GM21390 (cell line): ENCODE results near the gene CLASP2.
"Not testable (repeated sequence)": the region's sequence is repeated elsewhere in the genome, so short reads cannot be mapped to it uniquely, and the experiment has no call there.

Experiments used
- ATAC-seq: cut with Tn5 transposase; IDR thresholded peaks from one replicate; pipeline ENCODE4 v1.9.1; 2021; ENCODE audit not compliant: unreplicated experiment

CLASP2 gene

DNA sequence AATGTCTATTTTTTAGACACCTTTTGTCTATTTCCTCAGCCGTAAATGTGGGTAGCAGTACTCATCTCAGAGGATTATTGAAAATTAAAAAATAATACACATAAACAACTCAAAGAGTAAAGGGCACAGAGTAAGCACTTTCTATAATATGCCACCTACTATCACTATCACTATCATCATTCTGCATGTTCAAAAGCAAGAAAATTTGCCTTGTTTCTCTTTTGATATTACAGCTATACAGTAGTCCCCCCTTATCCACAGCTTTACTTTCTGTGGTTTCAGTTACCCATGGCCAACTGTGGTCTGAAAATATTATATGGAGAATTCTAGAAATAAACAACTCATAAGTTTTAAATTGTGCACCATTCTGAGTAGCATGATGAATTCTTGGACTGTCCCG, 27.7 kb downstream of the CLASP2 start:
- ATAC-seq: no peak

- no peak for ATAC-seq
Measured at GRCh38 chr3:33687406-33688010, 30.5 kb downstream of the CLASP2 start.

DNA sequence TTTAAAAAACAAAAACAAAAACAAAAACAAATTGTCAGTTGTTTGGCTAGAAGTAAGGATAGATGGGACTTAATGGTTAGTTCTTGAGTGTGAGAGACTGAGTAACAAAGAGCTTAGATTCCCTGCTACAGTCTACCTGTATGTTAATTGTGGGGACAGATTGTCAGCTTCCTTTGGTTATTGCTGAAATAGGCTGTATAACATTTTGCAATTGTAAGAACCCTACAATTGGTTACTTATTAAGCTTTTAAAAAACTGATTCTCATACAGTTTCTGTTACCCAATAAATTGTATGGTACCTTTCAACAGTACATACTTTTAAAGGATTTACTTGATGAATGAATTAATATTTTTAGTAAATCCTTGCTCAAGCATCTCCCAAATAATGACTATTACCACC, 35.3 kb downstream of the CLASP2 start:
- ATAC-seq: no peak

DNA sequence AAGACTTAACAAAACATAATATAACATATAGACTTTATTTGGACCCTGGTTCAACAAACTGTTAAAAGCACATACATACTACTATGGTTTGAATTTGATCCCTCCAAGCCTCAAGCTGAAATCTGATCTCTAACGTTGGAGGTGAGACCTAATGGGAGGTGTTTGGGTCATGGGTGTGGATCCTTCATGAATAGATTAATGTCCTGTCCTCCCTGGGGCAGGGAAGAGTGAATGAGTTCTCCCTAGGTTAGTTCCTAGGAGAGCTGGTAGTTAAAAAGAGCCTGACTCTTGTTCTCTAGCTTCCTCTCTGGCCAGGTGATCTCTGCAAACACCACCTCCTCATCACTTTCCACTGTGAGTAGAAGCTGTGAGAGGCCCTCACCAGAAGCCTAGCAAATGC, 36.4 kb downstream of the CLASP2 start:
- ATAC-seq: no peak

DNA sequence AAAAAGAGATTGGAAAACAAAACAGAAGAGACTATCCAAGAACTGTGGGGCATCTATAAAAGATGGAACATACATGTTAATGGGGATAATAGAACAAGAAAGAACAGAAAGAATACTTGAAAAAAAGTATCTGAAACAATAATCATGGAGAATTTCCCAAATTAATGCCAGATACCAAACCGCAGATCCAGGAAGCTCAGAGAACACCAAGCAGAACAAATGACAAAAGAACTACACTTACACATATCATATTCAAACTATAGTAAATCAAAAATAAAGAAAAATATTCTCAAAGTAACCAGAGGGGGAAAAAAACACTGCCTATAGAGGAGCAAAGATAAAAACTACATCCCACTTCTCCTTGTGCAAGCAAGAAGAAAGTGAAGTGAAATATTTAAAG, 40.0 kb downstream of the CLASP2 start:
- ATAC-seq: no peak

GRCh38 chr3:33673436-33673835, 44.6 kb downstream of the CLASP2 start:
- not testable (repeated sequence) for ATAC-seq

DNA sequence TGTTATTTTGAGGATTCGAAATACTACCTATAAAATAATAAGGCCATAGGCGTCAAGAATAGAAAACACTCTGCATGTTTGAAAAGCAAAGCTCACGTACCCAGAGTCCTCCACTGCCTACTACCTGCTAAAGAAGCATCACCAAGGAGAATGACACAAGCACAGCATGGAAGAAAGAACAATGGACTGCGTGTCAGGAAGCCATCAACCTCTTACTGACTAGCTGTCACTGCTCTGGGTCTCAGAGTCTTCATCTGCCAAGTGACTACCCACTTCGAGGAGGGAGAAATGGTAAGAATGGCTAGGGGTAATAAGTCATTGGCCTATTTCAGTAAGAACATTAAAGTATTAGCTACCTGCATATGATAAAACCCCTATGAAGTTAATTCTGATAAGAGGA, 49.4 kb downstream of the CLASP2 start:
- ATAC-seq: no peak

- ATAC-seq: no peak
Measured at GRCh38 chr3:33665294-33665693, 52.8 kb downstream of the CLASP2 start.

DNA sequence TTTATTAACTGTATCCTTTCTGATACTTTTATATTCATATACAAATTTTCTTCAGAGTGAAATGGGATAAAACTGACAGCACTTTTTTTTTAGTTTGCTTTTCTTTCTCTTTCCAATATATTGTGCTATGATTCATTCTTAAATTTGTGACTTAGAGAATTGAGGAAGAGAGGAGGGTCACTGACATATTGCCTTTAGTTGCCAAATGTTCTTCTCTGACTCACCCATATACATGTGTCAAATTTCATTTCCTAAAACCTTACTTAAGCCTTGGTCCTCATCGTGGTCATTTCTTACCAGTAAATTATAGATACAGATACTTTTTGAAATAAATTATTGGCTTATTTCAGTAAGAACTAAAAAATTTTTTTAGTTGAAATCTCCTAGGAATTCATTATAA, 53.9 kb downstream of the CLASP2 start:
- ATAC-seq: no peak

GRCh38 chr3:33663042-33663441, 55.0 kb downstream of the CLASP2 start:
- no peak for ATAC-seq

DNA sequence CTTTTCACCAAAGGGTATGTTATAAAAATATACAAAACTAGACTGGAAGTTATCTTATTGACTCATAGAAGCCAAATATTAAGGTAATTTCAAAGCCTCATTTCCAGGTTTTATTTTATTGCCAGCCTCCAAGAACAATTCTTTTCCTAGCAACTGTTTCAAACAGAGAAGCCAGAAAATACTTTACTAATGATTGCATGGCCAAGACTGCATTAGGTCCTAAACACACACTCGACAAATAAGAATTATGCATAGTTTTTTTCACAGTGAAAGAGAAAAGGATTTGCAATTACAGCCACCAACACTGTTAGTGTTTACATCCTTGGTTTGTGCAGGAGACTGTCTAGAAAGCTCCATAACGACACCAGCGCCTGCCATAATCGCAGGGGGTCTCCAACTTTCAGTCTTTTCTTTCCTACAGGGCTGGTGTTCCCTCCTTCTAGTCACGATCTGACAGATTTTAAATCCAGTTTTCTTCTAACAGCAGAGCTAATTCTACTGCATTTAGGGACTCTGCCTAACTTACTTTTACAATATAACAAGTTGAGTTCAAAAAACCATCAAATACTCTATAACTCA, 58.1 kb downstream of the CLASP2 start:
- ATAC-seq: no peak

GRCh38 chr3:33658991-33659848, 58.8 kb downstream of the CLASP2 start:
- peak; percentile 91 for ATAC-seq

DNA sequence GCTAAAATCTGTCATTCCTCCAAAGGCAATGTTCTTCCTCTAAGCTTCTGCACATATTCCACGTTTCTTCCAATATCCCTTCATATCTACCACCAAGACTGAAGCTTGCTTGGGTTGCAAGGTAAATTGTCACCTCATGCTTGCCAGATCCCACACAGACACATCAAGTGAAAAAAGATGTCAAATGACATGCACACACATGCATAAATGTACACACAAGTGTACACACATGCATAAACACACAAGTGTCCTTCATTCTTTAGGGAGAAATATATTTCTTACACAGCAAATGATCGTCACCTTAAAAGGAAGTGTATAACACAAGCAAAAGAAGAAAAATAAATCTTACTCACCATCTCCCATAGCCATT, 59.4 kb downstream of the CLASP2 start:
- no peak for ATAC-seq

- no peak for ATAC-seq
Measured at GRCh38 chr3:33658039-33658438, 60.0 kb downstream of the CLASP2 start.

- no peak for ATAC-seq
Measured at GRCh38 chr3:33652736-33653135, 65.3 kb downstream of the CLASP2 start.

DNA sequence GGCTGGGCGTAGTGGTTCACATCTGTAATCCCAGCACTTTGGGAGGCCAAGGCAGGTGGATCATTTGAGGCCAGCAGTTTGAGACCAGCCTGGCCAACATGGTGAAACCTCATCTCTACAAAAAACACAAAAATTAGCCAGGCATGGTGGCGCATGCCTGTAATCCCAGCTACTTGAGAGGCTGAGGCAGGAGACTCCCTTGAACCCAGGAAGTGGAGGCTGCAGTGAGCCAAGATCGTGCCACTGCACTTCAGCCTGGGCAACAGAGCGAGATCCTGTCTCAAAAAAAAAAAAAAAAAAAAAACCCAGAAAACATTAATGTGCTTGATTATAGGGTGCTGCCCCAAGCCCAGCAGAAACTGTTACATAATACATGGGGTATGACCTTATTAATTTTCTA, 67.0 kb downstream of the CLASP2 start:
- not testable (repeated sequence) for ATAC-seq

DNA sequence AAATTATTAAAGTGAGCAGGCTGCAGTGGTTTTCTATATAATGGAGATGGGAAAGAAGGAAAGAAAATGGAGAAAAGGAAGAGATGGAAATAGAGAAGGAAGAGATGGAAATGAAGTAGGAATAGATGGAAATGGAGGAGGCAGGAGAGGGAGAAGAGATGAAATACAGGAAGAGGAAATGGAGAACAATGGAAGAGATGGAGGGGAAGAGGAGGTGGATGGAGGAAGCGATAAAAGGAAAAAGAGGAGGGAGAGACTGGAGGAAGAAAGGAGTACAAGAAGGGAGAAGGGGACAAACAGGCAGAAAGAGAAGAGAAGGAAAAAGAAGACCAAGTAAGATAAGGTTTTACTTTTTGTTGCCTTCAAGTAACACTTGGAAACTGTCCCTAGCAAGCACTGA, 67.6 kb downstream of the CLASP2 start:
- no peak for ATAC-seq

DNA sequence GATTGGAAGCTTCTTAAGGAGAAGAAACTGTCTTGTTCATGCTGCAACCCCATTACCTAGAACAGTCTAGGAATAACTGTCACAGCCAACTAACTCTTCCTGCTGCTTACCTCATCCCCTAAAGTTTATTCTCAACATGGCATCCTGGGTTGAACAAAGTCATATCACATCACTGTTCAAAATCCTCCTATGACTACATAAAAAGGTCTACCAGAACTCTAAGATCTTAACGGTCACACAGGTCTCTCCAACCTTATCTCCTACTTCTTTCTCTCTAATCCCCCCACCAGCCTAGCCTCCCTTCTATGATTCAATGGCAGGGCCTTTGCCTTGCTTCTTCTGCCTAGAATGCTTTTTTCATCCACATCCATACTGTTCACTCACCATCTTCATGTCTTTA, 69.3 kb downstream of the CLASP2 start:
- no peak for ATAC-seq

DNA sequence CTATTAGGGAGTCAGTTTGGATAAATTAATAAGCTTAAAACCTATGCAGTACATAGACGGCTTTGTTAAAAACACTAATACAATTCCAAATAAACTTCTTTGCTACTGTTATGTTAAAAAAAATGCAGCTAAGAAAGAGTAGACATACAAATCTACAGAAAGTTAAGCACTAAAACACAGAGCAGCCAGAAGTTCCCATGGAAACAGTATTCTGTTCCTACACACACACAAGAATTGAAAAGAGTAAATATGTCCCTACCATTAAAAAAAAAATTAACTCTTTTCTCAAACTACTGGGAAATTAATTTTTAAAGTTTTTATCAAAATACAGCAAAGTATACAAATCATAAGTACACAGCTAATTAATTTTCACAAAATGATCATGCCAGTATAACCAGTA, 71.6 kb downstream of the CLASP2 start:
- ATAC-seq: no peak

DNA sequence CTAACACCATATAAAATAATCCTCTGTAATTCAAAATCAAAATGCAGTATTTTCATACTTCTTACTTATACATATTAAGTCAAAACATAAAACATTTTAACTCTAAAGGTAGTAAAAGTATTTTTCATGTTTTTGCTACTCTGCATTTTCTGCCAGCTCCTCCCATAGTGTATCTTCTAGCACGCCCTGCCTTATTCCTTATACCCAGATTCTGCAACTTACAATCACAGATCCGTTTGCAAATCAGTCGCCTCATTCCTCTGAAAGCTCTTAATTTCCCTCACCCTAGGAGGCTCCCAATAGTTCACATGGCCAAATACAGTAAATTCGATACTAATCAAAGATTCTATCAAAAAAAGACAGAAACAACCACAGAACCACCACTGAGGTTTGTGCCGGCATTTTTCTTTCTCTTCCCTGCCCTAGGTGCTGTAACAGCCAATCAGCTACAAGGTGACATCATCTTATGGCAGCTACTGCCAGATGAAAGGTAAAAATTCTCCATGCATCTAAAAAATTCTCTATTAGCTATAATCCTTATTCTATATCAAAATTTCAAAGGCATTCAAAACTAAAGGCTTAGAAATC, 72.9 kb downstream of the CLASP2 start:
- no peak for ATAC-seq

- no peak for ATAC-seq
Measured at GRCh38 chr3:33644582-33644981, 73.5 kb downstream of the CLASP2 start.

GRCh38 chr3:33642806-33643205, 75.2 kb downstream of the CLASP2 start:
- ATAC-seq: no peak
